T-helper 22 cell (primary cell): ENCODE measurements around the gene JARID2.

Source experiments
- DNase-seq: peaks from one replicate; pipeline ENCODE4 v3.0.0-alpha.2; 2020; ENCODE audit warnings: low read depth

Gene JARID2

GRCh38 chr6:15335385-15335784 is 89.5 kb downstream of the JARID2 start:
- no peak for DNase-seq

- no peak for DNase-seq
Observed at GRCh38 chr6:15335916-15336315, 90.0 kb downstream of the JARID2 start.

GRCh38 chr6:15336900-15337560 is 91.2 kb downstream of the JARID2 start:
- no peak for DNase-seq

GRCh38 chr6:15337582-15337981 is 91.7 kb downstream of the JARID2 start:
- no peak for DNase-seq

GRCh38 chr6:15338476-15338875 is 92.6 kb downstream of the JARID2 start:
- DNase-seq = no peak

GRCh38 chr6:15339081-15339480 is 93.2 kb downstream of the JARID2 start:
- no peak for DNase-seq

GRCh38 chr6:15340105-15340601 is 94.3 kb downstream of the JARID2 start:
- no peak for DNase-seq

GRCh38 chr6:15340775-15341174 is 94.9 kb downstream of the JARID2 start:
- no peak for DNase-seq

- no peak for DNase-seq
Observed at GRCh38 chr6:15341311-15342001, 95.6 kb downstream of the JARID2 start.

GRCh38 chr6:15342114-15342513 is 96.2 kb downstream of the JARID2 start:
- DNase-seq = no peak

GRCh38 chr6:15343490-15344191 is 97.8 kb downstream of the JARID2 start:
- no peak for DNase-seq

- no peak for DNase-seq
Observed at GRCh38 chr6:15344192-15344519, 98.3 kb downstream of the JARID2 start.

- DNase-seq = no peak
Observed at GRCh38 chr6:15344831-15345230, 99.0 kb downstream of the JARID2 start.

GRCh38 chr6:15346315-15346714 is 100.4 kb downstream of the JARID2 start:
- DNase-seq = no peak

- no peak for DNase-seq
Observed at GRCh38 chr6:15348528-15348927, 102.7 kb downstream of the JARID2 start.

GRCh38 chr6:15349379-15349778 is 103.5 kb downstream of the JARID2 start:
- DNase-seq = no peak

- no peak for DNase-seq
Observed at GRCh38 chr6:15350386-15351083, 104.7 kb downstream of the JARID2 start.

GRCh38 chr6:15351631-15352030 is 105.8 kb downstream of the JARID2 start:
- DNase-seq = no peak

- DNase-seq = no peak
Observed at GRCh38 chr6:15352220-15352619, 106.4 kb downstream of the JARID2 start.

- DNase-seq = no peak
Observed at GRCh38 chr6:15352845-15353244, 107.0 kb downstream of the JARID2 start.

- DNase-seq = no peak
Observed at GRCh38 chr6:15355683-15356099, 109.8 kb downstream of the JARID2 start.

- no peak for DNase-seq
Observed at GRCh38 chr6:15356179-15356578, 110.3 kb downstream of the JARID2 start.

GRCh38 chr6:15356937-15357336 is 111.1 kb downstream of the JARID2 start:
- DNase-seq = no peak
